ENCODE data around the gene ENGASE. TPM values are rescaled to one million over a fixed set of nuclear protein-coding genes. Genes with fewer than 3 reads are reported as not detected.
"Not testable (repeated sequence)": the region's sequence is repeated elsewhere in the genome, so short reads cannot be mapped to it uniquely, and the experiment has no call there.

ENGASE gene, protein sequence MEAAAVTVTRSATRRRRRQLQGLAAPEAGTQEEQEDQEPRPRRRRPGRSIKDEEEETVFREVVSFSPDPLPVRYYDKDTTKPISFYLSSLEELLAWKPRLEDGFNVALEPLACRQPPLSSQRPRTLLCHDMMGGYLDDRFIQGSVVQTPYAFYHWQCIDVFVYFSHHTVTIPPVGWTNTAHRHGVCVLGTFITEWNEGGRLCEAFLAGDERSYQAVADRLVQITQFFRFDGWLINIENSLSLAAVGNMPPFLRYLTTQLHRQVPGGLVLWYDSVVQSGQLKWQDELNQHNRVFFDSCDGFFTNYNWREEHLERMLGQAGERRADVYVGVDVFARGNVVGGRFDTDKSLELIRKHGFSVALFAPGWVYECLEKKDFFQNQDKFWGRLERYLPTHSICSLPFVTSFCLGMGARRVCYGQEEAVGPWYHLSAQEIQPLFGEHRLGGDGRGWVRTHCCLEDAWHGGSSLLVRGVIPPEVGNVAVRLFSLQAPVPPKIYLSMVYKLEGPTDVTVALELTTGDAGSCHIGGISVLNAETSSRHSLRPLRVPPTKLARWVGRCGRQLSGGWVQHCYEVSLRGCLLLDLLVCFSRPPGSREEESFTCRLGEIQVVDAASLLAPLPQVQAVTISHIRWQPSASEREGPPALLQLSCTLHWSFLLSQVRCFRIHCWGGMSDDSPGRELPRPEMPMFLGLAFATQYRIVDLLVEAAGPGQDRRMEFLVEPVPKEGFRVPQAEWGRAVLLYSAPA
- total RNA-seq: 10 to 100 TPM; 38.2 to 41.1 TPM

DNA sequence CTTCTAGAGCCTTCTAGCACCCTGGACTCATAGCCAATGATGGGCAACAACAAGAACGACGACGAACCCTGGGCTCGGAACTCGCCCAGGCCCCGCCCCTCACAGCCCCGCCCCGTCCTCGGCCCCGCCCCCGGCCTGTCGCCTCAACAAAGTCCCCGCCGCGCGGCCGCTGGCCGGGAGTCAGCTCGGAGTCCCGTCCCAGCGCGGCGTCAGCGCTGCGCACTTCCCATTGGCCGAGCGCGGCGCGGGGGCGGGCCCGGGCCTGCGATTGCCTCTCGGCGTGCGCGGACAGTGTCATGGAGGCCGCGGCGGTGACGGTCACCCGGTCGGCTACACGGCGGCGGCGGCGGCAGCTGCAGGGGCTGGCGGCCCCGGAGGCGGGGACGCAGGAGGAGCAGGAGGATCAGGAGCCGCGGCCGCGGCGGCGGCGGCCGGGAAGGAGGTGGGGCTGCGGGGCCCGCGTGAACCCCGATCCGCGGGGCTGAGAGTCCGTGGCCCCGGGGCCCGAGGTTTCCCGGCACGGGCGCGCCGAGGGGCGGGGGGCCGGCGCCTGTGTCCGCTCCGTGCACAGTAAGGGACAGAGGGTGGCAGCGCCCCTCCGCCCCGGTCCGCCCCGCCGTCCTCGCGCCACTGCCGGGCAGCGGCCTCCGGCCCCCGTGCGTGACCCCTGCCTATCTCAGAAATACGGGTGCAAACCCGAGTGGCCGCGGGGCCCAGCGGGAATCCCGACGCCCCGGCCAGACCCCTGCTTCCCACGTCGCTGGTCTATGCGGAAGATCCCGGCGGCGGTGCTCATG is at the start of gene ENGASE:
Gene ENGASE (plus strand): TSS at position 176 of the 797 bp plus-strand sequence. CDS start 121 bp downstream, at position 297.
- ATAC-seq (peak; percentile 98), DNase-seq (peak; percentile 91)
- peaks cover 18% of the 10 kb centered on the region for H3K4me1 Mint-ChIP-seq (ENCODE audit: low read depth)
- ChIA-PET CTCF (interaction anchor here (1.1 to 2.8 kb wide), 5 partner anchors 10 to 326 kb away, joined by 3 to 23 read pairs (median 5); no protein-coding TSS in a partner anchor), POLR2A (interaction anchor here (0.6 to 1.5 kb wide), 2 partner anchors 8 to 10 kb away, joined by 3 read pairs; no protein-coding TSS in a partner anchor)
- H3K27me3 Mint-ChIP-seq (ENCODE audit: low read depth): peaks cover 3% of the 10 kb centered on the region
- peak within 1 kb of the TSS; percentile 67 for H3K27ac Mint-ChIP-seq
- peaks cover 11% of the 10 kb centered on the region for H3K36me3 Mint-ChIP-seq (ENCODE audit: low read depth)
- H3K4me3 Mint-ChIP-seq: peak within 1 kb of the TSS; percentile 79
- no peaks in the 10 kb centered on the region for H3K9me3 Mint-ChIP-seq (ENCODE audit: insufficient read depth)

DNA sequence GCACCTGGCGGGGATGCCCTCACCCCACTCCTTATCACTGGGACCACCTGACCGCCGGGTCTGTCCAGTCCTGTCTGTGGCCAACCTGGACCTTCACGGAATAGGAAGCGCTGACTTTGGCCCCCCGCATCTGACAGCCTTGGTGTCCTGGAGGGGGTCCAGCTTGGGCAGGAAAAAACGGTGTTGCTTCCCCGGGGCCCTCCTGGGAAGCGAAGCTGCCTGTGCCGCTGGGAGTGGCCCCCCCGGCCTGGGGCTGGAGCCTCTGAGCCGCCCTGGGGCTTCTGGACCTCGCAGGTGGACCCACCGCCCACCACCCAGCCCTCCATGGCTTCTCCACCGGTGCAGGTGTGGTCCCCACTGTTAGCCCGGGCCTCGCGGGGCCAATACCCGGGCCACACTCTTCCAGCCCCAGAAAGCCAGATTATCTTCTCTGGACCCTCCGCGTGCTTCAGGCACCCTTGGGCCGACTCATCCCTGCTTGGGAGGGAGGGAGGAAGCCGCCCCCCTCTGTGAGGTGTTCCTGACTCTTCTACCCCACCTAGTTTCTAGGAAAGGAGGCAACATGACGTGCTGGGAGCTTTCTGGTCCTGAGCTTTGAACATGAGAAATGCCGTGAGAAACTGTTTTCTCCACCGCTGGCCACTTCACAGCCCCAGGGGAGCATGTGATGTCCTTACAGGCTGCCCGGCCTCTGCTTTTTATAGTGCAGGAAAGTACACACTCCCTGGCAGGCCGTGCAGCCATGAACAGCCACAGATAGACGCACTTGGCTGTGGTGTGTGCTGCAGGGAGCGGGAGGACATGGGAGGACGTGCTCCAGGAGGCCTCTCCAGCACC is 49.5 kb upstream of the ENGASE start:
- H3K9me3 Mint-ChIP-seq (ENCODE audit: insufficient read depth): no peaks in the 10 kb centered on the region
- peak overlapping the region; percentile 56 for H3K4me3 Mint-ChIP-seq
- DNase-seq (no peak), ATAC-seq (no peak)
- no peak overlapping the region for H3K27ac Mint-ChIP-seq
- H3K36me3 Mint-ChIP-seq (ENCODE audit: low read depth): no peaks in the 10 kb centered on the region
- CTCF ChIA-PET: interaction anchor here (1.5 kb wide), 1 partner anchor 18 kb away, joined by 3 read pairs; no protein-coding TSS in a partner anchor
- peaks cover 12% of the 10 kb centered on the region for H3K4me1 Mint-ChIP-seq (ENCODE audit: low read depth)
- POLR2A ChIA-PET: no interaction called here
- peaks cover 39% of the 10 kb centered on the region for H3K27me3 Mint-ChIP-seq (ENCODE audit: low read depth)

DNA sequence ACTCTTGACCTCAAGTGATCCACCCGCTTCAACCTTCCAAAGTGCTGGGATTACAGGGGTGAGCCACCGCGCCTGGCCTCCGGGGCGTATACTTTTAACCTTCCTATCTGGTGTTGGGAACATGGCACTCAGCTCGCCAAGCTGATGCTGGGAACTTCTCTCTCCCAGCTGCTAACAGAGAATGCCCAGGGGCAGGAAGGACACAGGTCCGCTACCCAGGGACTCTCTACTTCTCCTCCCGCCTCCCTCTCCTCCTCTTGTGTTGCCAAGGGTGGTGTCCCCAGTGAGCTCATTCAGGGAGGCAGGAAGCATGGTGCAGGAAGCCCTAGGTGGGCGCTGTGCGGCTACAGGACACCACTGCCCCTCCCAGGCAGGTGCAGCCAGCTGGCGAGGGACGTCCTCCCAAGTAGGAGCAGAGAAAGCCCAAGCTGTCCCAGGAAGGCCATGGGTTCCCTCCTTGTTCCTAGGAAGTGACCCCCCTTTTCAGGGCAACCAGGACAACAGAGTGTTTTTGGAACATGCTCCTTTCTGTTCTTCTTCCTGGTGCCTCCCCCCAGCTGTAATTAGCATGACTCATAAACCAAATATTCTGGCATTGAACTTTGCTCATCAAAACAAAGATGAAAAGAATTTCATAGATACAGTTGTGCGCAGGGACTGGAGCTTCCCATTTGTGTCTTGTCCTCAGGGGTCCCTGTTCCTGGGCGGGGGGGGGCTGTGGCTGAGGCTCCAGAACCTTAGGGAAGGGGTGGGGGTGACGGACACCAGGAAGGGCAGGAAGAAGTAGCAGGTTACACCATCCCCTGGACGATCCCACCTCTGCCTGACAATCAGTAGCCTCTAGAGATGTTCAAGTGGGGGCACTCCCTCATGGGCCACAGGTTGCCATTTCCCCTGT is 48.0 kb upstream of the ENGASE start:
- ChIA-PET POLR2A (no interaction called here), CTCF (interaction anchor here (1.0 to 1.5 kb wide), 3 partner anchors 11 to 19 kb away, joined by 3 read pairs; no protein-coding TSS in a partner anchor)
- DNase-seq (no peak), ATAC-seq (no peak)
- H3K4me1 Mint-ChIP-seq (ENCODE audit: low read depth): peaks cover 12% of the 10 kb centered on the region
- no peak overlapping the region for H3K27ac Mint-ChIP-seq
- H3K27me3 Mint-ChIP-seq (ENCODE audit: low read depth): peaks cover 33% of the 10 kb centered on the region
- no peak overlapping the region for H3K4me3 Mint-ChIP-seq
- no peaks in the 10 kb centered on the region for H3K36me3 Mint-ChIP-seq (ENCODE audit: low read depth)
- no peaks in the 10 kb centered on the region for H3K9me3 Mint-ChIP-seq (ENCODE audit: insufficient read depth)

DNA sequence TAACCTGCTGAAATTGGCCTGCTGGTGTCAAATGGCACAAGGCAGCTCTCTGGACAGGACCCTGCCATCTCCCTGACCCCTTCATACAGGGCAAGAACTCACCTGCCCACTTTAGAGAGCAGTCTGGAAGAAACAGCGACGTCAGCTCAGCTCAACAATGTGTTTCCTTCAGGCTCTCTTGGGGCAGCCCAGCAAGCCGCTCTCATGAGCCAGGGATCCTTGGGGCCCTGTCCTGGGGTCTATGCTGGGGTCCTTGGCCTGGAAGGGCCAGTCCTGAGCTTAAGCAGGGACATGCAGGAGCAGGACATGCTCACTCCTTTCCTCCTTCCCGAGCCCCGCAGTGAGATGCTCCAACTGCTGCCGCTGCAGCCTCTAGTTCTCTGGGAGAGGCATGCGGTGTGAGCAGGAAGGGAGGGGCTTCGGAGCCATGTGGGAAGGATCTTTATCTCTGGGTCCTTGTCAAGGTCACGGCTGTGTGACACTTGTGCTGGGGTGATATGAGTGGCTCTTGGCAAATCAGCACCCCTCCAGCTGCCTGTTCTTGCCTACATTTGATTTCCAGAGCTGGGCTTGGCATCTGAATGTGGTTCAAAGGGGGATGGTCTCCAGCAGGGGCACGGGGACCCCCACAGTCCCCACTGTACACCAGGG is 47.2 kb upstream of the ENGASE start:
- DNase-seq (no peak), ATAC-seq (no peak)
- Mint-ChIP-seq H3K4me3 (no peak overlapping the region), H3K27me3 (ENCODE audit: low read depth) (peaks cover 30% of the 10 kb centered on the region), H3K27ac (no peak overlapping the region), H3K9me3 (ENCODE audit: insufficient read depth) (no peaks in the 10 kb centered on the region), H3K4me1 (ENCODE audit: low read depth) (peaks cover 12% of the 10 kb centered on the region), H3K36me3 (ENCODE audit: low read depth) (no peaks in the 10 kb centered on the region)
- ChIA-PET POLR2A (no interaction called here), CTCF (interaction anchor here (1.0 to 1.5 kb wide), 2 partner anchors 10 to 18 kb away, joined by 3 read pairs; no protein-coding TSS in a partner anchor)

DNA sequence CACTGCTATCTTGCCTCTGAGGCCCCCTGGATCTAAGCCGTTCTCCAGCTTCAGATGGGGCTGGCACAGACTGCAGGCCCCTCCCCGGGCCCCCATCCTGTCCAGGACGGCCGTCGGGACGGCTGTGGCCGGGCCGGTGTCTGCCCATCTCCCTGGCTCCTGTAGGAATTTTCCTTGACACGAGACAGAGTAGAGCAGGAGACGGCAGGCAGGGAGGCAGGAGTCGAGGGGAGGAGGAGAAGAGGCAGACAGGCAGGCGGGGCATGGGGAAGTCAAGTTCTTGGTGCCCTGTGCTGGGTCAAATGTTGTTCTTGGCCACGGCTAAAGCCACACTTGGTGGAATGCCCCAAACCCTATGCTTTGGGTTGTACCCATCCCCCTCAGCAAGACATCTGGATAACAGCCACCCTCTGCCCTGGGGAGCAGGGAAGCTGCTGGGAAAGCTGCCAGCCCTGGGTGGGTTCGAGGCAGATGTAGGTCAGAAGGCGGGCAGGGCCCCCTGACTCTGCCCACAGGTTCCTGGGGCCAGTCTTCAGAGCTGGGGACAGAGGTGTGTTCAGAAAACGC is 46.6 kb upstream of the ENGASE start:
- POLR2A ChIA-PET: no interaction called here
- Mint-ChIP-seq H3K4me3 (no peak overlapping the region), H3K27ac (no peak overlapping the region), H3K27me3 (ENCODE audit: low read depth) (peaks cover 26% of the 10 kb centered on the region), H3K36me3 (ENCODE audit: low read depth) (no peaks in the 10 kb centered on the region), H3K4me1 (ENCODE audit: low read depth) (peaks cover 12% of the 10 kb centered on the region), H3K9me3 (ENCODE audit: insufficient read depth) (no peaks in the 10 kb centered on the region)
- DNase-seq: no peak
- CTCF ChIA-PET: interaction anchor here (0.6 to 2.7 kb wide), 4 partner anchors 9 to 55 kb away, joined by 3 to 10 read pairs (median 4); no protein-coding TSS in a partner anchor
- ATAC-seq: no peak

DNA sequence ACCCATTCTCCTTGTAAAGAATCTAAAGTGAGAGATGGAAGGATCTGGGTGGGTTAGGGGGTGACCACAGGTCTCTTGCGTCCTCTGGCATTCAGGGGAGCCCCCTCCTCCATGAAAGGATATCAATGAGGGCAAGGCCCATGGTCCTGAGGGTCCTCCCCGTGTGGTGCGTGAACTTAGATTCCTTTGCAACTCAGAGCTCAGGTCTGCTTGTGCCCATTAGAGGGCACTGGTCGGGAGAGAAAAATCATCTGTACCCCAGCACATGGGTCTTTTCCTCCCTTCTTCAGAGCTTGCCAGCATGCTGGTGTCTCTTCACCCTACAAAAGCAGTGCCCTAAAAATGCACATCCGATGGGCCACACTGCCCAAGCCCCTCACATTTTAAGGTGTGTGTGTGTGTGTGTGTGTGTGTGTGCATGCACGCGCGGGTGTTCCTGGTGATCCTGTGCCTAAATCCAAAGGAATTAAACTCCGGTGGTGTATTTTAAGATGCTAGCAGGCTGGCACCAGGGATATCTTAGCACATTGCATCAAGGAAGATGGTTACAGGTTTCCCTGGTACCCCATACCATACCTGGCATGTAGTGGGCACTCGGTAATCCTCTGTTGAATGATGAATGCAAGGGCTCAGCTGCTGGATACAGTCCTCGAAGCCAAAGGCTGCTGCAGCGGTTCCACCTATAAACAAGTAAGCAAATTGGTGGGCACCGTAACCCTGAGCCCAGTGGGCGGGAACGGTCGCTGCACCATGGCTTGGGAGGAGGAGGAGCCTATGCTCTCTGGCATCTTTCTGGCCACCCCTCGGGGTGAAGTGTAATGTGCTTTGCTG is 45.9 kb upstream of the ENGASE start:
- CTCF ChIA-PET: interaction anchor here (0.6 to 2.7 kb wide), 5 partner anchors 8 to 54 kb away, joined by 3 to 10 read pairs (median 3); no protein-coding TSS in a partner anchor
- POLR2A ChIA-PET: no interaction called here
- peaks cover 19% of the 10 kb centered on the region for H3K27me3 Mint-ChIP-seq (ENCODE audit: low read depth)

DNA sequence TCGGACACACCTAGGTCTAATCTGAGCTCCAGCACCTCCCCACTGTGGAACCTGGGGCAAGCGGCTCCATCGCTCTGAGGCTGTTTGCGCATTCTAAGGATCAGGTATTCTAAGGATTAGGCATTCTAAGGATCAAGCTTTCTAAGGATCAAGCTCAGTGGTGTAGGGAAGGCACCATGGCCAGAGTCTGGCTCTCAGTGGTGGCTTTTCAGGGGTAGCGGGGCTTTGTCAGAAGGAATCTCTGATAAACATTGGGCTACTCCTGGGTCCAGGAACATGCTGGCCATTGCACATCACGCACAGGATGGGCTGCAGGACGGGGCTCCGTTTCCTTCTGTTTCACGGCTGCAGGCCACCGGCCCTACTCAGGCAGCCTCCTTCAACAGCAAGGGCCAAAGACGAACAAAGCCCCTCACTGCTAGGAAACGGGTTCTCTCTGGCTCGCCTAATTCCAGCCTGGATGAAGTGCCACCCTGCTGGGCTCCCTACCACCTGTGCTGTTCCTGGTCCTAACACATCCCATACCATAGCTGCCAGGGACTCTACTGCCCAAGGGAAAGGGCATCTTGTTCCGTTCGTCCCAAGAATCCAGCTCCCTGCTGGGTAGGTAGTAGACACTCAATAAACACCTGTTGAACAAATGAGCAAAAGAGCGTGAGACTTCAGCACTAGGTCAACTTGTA is 45.2 kb upstream of the ENGASE start:
- POLR2A ChIA-PET: interaction anchor here (0.8 kb wide), 1 partner anchor 30 kb away, joined by 3 read pairs; no protein-coding TSS in a partner anchor
- H3K4me3 Mint-ChIP-seq: no peak overlapping the region
- ATAC-seq (no peak), DNase-seq (no peak)
- H3K36me3 Mint-ChIP-seq (ENCODE audit: low read depth): no peaks in the 10 kb centered on the region
- no peak overlapping the region for H3K27ac Mint-ChIP-seq
- CTCF ChIA-PET: interaction anchor here (1.4 to 2.7 kb wide), 2 partner anchors 13 to 16 kb away, joined by 3 to 10 read pairs; no protein-coding TSS in a partner anchor
- H3K9me3 Mint-ChIP-seq (ENCODE audit: insufficient read depth): no peaks in the 10 kb centered on the region
- H3K27me3 Mint-ChIP-seq (ENCODE audit: low read depth): peaks cover 15% of the 10 kb centered on the region
- H3K4me1 Mint-ChIP-seq (ENCODE audit: low read depth): peaks cover 8% of the 10 kb centered on the region

More for the DNA sequence above, 45.9 kb upstream of the ENGASE start:
- H3K4me1 Mint-ChIP-seq (ENCODE audit: low read depth): peaks cover 12% of the 10 kb centered on the region
- no peaks in the 10 kb centered on the region for H3K9me3 Mint-ChIP-seq (ENCODE audit: insufficient read depth)
- ATAC-seq (no peak), DNase-seq (no peak)
- H3K27ac Mint-ChIP-seq: no peak overlapping the region
- H3K4me3 Mint-ChIP-seq: no peak overlapping the region
- H3K36me3 Mint-ChIP-seq (ENCODE audit: low read depth): no peaks in the 10 kb centered on the region

DNA sequence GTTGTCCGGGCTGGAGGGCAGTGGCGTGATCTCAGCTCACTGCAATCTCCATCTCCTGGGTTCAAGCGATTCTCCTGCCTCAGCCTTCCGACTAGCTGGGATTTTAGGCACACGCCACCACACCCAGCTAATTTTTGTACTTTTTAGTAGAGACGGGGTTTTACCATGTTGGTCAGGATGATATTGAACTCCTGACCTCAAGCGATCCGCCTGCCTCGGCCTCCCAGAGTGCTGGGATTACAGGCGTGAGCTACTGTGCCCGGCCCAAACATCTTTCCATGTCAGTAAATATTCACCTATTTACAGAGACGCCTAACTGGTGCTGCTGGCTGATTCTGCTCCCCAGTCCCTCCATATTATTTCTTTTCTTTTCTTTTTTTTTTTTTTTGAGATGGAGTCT is 44.0 kb upstream of the ENGASE start:
- CTCF ChIA-PET: interaction anchor here (2.7 kb wide), 1 partner anchor 15 kb away, joined by 10 read pairs; no protein-coding TSS in a partner anchor
- POLR2A ChIA-PET; H3K9me3 Mint-ChIP-seq (ENCODE audit: insufficient read depth); H3K27ac Mint-ChIP-seq; H3K27me3 Mint-ChIP-seq (ENCODE audit: low read depth); H3K4me3 Mint-ChIP-seq; H3K4me1 Mint-ChIP-seq (ENCODE audit: low read depth); DNase-seq; ATAC-seq; H3K36me3 Mint-ChIP-seq (ENCODE audit: low read depth): not testable (repeated sequence)

All from activated CD8-positive, alpha-beta T cell treated with anti-CD3 and anti-CD28 coated beads, Interleukin-2, amount 10 ng/mL, durations not matched to agents 7 days and 5 days (primary cell).